GM19351 (cell line): ENCODE measurements around the gene PIGW.
"Not testable (repeated sequence)": the region's sequence is repeated elsewhere in the genome, so short reads cannot be mapped to it uniquely, and the experiment has no call there.

Source experiments
- ATAC-seq: cut with Tn5 transposase; IDR thresholded peaks from one replicate; pipeline ENCODE4 v1.9.1; 2021; ENCODE audit warnings: mild to moderate bottlenecking, moderate library complexity; ENCODE audit not compliant: unreplicated experiment

PIGW gene

GRCh38 chr17:36507266-36507665 lies 27.5 kb upstream of the PIGW start:
- no peak for ATAC-seq

- not testable (repeated sequence) for ATAC-seq
Observed at GRCh38 chr17:36508439-36508838, 26.3 kb upstream of the PIGW start.

GRCh38 chr17:36509272-36509985 lies 25.4 kb upstream of the PIGW start:
- ATAC-seq: no peak

GRCh38 chr17:36510636-36511035 lies 24.2 kb upstream of the PIGW start:
- no peak for ATAC-seq

- no peak for ATAC-seq
Observed at GRCh38 chr17:36511216-36511615, 23.6 kb upstream of the PIGW start.

GRCh38 chr17:36512641-36513040 lies 22.1 kb upstream of the PIGW start:
- no peak for ATAC-seq

GRCh38 chr17:36514856-36515255 lies 19.9 kb upstream of the PIGW start:
- no peak for ATAC-seq

GRCh38 chr17:36515837-36516236 lies 18.9 kb upstream of the PIGW start:
- no peak for ATAC-seq

- ATAC-seq: no peak
Observed at GRCh38 chr17:36523113-36523512, 11.7 kb upstream of the PIGW start.

GRCh38 chr17:36524428-36524876 lies 10.3 kb upstream of the PIGW start:
- no peak for ATAC-seq

GRCh38 chr17:36525113-36525512 lies 9.7 kb upstream of the PIGW start:
- ATAC-seq: no peak

GRCh38 chr17:36525888-36526287 lies 8.9 kb upstream of the PIGW start:
- ATAC-seq: no peak

GRCh38 chr17:36527621-36528250 lies 7.1 kb upstream of the PIGW start:
- no peak for ATAC-seq

GRCh38 chr17:36529121-36529520 lies 5.7 kb upstream of the PIGW start:
- no peak for ATAC-seq

- no peak for ATAC-seq
Observed at GRCh38 chr17:36532435-36532975, 2.3 kb upstream of the PIGW start.

- peak; percentile 34 for ATAC-seq
Observed at GRCh38 chr17:36533935-36534839, 600 bp upstream of the PIGW start.

GRCh38 chr17:36535669-36536081 lies 888 bp downstream of the PIGW start:
- no peak for ATAC-seq

GRCh38 chr17:36540696-36541095 lies 5.9 kb downstream of the PIGW start:
- ATAC-seq: no peak

GRCh38 chr17:36542755-36543154 lies 8.0 kb downstream of the PIGW start:
- ATAC-seq: no peak

- no peak for ATAC-seq
Observed at GRCh38 chr17:36544044-36544306, 9.2 kb downstream of the PIGW start.

- ATAC-seq: peak; percentile 53
Observed at GRCh38 chr17:36544307-36545076, 9.7 kb downstream of the PIGW start, which contains the start of gene GGNBP2. GGNBP2 (plus strand) TSS chr17:36544919; CDS start chr17:36545725, 806 bp downstream.
